GM12878 (cell line): ENCODE data around the gene DNAJC6. TPM values are rescaled to one million over a fixed set of nuclear protein-coding genes. Genes with fewer than 3 reads are reported as not detected.

ENCODE experiments used
- ATAC-seq: fragments of 200-7000 bp; cut with Tn5 transposase; 3 replicates; pipeline ENCODE4 v1.9.1; 2020; ENCODE audit warnings: mild to moderate bottlenecking, moderate library complexity
- BruUV-seq: library from RNA; stranded (reverse); fragments of 400-500 nt; replicated peaks from 2 replicates; lab custom pipeline; 2021; lab: Mats Ljungman, UMichigan
- CTCF ChIA-PET: fragments of 300-600 bp; sonication (Branson Sonifier 250); formaldehyde crosslinking; extraction: SDS; loops from one replicate; lab custom pipeline; 2021; ENCODE audit warnings: inconsistent platforms; lab: Yijun Ruan, JAX
- POLR2A ChIA-PET: fragments of 350-600 bp; formaldehyde crosslinking; extraction: SDS; loops from one replicate; lab custom pipeline; 2021; ENCODE audit warnings: inconsistent platforms; lab: Charles Lee
- RAD21 ChIA-PET: fragments of 300-600 bp; sonication (Branson Sonifier 250); formaldehyde crosslinking; loops from one replicate; lab custom pipeline; 2023; ENCODE audit warnings: antibody characterized with exemption; ENCODE audit not compliant: unreplicated experiment; lab: Charles Lee
- SMC1A ChIA-PET: fragments of 300-600 bp; sonication (Branson Sonifier 250); formaldehyde crosslinking; loops from one replicate; lab custom pipeline; 2023; ENCODE audit not compliant: unreplicated experiment, uncharacterized antibody; lab: Charles Lee
- DNase-seq: peaks from one replicate; pipeline ENCODE4 v3.0.0-alpha.2; 2011; ENCODE audit warnings: low read depth, low spot score
- FAIRE-seq: peaks from 3 replicates; lab custom pipeline; 2011; peaks lifted over from hg19 to GRCh38; lab: Jason Lieb, UNC
- H2AFZ ChIP-seq: 2 replicates; pipeline ENCODE4 v1.6.0; 2011; ENCODE audit warnings: low read depth, low read length, control low read depth; ENCODE audit not compliant: control insufficient read depth
- H3K27ac ChIP-seq: 2 replicates; pipeline ENCODE4 v1.5.1; 2011; ENCODE audit warnings: control low read depth; ENCODE audit not compliant: control insufficient read depth, insufficient read depth
- H3K27me3 ChIP-seq, 2 experiments: replicated peaks in 1 of 2; 2 replicates each; pipeline versions ENCODE4 v1.6.0 to v1.6.1; 2011; ENCODE audit warnings: low read length in 1 of 2; ENCODE audit not compliant: control insufficient read depth in 2 of 2, insufficient read depth in 2 of 2
- H3K36me3 ChIP-seq, 2 experiments: 2 replicates each; pipeline ENCODE4 v1.5.1; 2011; ENCODE audit warnings: low read length in 1 of 2; ENCODE audit not compliant: control insufficient read depth in 2 of 2, insufficient read depth in 2 of 2
- H3K4me1 ChIP-seq: 2 replicates; pipeline ENCODE4 v1.6.1; 2011; ENCODE audit warnings: mild to moderate bottlenecking, low read length, moderate library complexity, mixed read lengths; ENCODE audit not compliant: control insufficient read depth, insufficient read depth
- H3K4me2 ChIP-seq: 2 replicates; pipeline ENCODE4 v1.6.0; 2011; ENCODE audit warnings: control low read depth; ENCODE audit not compliant: control insufficient read depth, insufficient read depth
- H3K4me3 ChIP-seq: fragments of 200-600 bp; sonication (generic); 2 replicates; pipeline ENCODE4 v1.5.1; 2016
- H3K79me2 ChIP-seq: 2 replicates; pipeline ENCODE4 v1.6.0; 2011; ENCODE audit warnings: low read length; ENCODE audit not compliant: control insufficient read depth, insufficient read depth
- H3K9ac ChIP-seq: 2 replicates; pipeline ENCODE4 v1.8.0; 2011; ENCODE audit warnings: low read length, control low read depth, mixed read lengths; ENCODE audit not compliant: control insufficient read depth, insufficient read depth
- H3K9me3 ChIP-seq: replicated peaks from 3 replicates; pipeline ENCODE4 v1.5.1; 2011; ENCODE audit warnings: mild to moderate bottlenecking, low read length; ENCODE audit not compliant: control insufficient read depth, insufficient read depth
- H4K20me1 ChIP-seq: 2 replicates; pipeline ENCODE4 v1.6.0; 2011; ENCODE audit not compliant: control insufficient read depth, insufficient read depth
- BRCA1 ChIP-seq: IDR thresholded peaks from 2 replicates; pipeline ENCODE4 v1.6.1; 2011; ENCODE audit warnings: low read depth, low read length, improper control_type of control experiment
- CUX1 ChIP-seq: IDR thresholded peaks from 2 replicates; pipeline ENCODE4 v1.6.1; 2012; ENCODE audit warnings: improper control_type of control experiment, low read depth, low read length; ENCODE audit not compliant: insufficient replicate concordance
- EED ChIP-seq: sonication (generic); IDR thresholded peaks from 2 replicates; pipeline ENCODE4 v1.6.1; 2016; ENCODE audit warnings: antibody characterized with exemption, low read depth
- EGR1 ChIP-seq, 2 experiments: IDR thresholded peaks; 1 replicate in 1 of 2; 2 replicates in 1 of 2; pipeline ENCODE4 v1.6.1; 2011 to 2012; ENCODE audit warnings: low read depth in 2 of 2, low read length in 2 of 2, borderline replicate concordance in 1 of 2, mild to moderate bottlenecking in 1 of 2, moderate library complexity in 1 of 2
- ETV6 ChIP-seq, 2 experiments: fragments of 450-650 bp in 1 of 2; IDR thresholded peaks in 1 of 2; conservative IDR thresholded peaks in 1 of 2; 2 replicates each; pipeline ENCODE4 v1.6.1; 2014; ENCODE audit warnings: antibody characterized with exemption in 1 of 2, borderline replicate concordance in 1 of 2, low read depth in 1 of 2, mild to moderate bottlenecking in 1 of 2, moderate library complexity in 1 of 2
- IRF3 ChIP-seq: fragments of 450-650 bp; IDR thresholded peaks from 2 replicates; pipeline ENCODE4 v1.6.1; 2014; ENCODE audit warnings: mild to moderate bottlenecking
- JUNB ChIP-seq: IDR thresholded peaks from 2 replicates; pipeline ENCODE4 v1.6.1; 2016; ENCODE audit warnings: antibody characterized with exemption, mild to moderate bottlenecking
- SMAD5 ChIP-seq: IDR thresholded peaks from 2 replicates; pipeline ENCODE4 v1.6.1; 2016; ENCODE audit warnings: antibody characterized with exemption, low read depth
- ZBTB33 ChIP-seq: fragments of 450-650 bp; IDR thresholded peaks from 2 replicates; pipeline ENCODE4 v1.6.1; 2017; ENCODE audit warnings: mild to moderate bottlenecking
- ZNF24 ChIP-seq: fragments of 450-650 bp; IDR thresholded peaks from 2 replicates; pipeline ENCODE4 v1.6.1; 2017; ENCODE audit warnings: antibody characterized with exemption, mild to moderate bottlenecking
- ZSCAN29 ChIP-seq: fragments of 450-650 bp; IDR thresholded peaks from 2 replicates; pipeline ENCODE4 v1.6.1; 2017; ENCODE audit warnings: mild to moderate bottlenecking, moderate library complexity
- WGBS: methylation state at CpG from one replicate; pipeline ENCODE4 v1.1.6; 2016; ENCODE audit warnings: low lambda C conversion rate; ENCODE audit not compliant: insufficient replicate concordance, insufficient coverage; ENCODE audit errors: missing lambda C conversion rate; 5-methylcytosine and 5-hydroxymethylcytosine counted together
- in situ Hi-C: fragments of 300-500 bp; cut with MboI; formaldehyde crosslinking; loops from 9 replicates; pipeline ENCODE4 v1.14.3; 2018; ENCODE audit warnings: mixed read lengths
- intact Hi-C: fragments of 100-400 bp; cut with micrococcal nuclease; formaldehyde crosslinking; loops from one replicate; pipeline ENCODE4 v1.14.2; 2022; ENCODE audit not compliant: unreplicated experiment
- polyA plus RNA-seq, 11 experiments: library from polyadenylated mRNA; depleted of rRNA in 4 of 11; unstranded in 6 of 11; stranded (reverse) in 5 of 11; fragments of >200 nt; fragmentation: Nextera tagmentation in 4 of 11; fragmentation: Illumina TruSeq in 1 of 11; extraction: Ambion mirVana in 4 of 11; extraction: Trizol in 1 of 11; gene quantifications; 1 replicate in 1 of 11; 2 replicates in 10 of 11; pipeline versions ENCODE4 v1.2.1 to v1.2.3, GENCODE V29; 2011 to 2016; ENCODE audit warnings: inconsistent platforms in 2 of 11, missing spikeins in 2 of 11, low read depth in 1 of 11
- total RNA-seq, 4 experiments: library from RNA; depleted of rRNA in 3 of 4; stranded (reverse); fragments of >200 nt in 3 of 4; fragmentation: Illumina TruSeq in 1 of 4; extraction: Trizol in 1 of 4; gene quantifications; 2 replicates each; pipeline versions ENCODE4 v1.2.1 to v1.2.3, GENCODE V29; 2013 to 2021

Gene DNAJC6
- total and polyA plus RNA-seq, 10 of the 15 experiments (the other 5 are each of a cell fraction or from before 2014, with no cell fraction given): 0.08 to 4.3 (median 2.7) TPM

- no peak for FAIRE-seq
- POLR2A ChIA-PET: no interaction called here
- SMC1A ChIA-PET: interaction anchor here (1.2 to 1.5 kb wide), 2 partner anchors 11 to 26 kb away, joined by 3 to 5 read pairs; no protein-coding TSS in a partner anchor
- peak; percentile 95 for ATAC-seq
- in situ Hi-C loops: no loop called here
- Histone ChIP-seq H3K9ac (no peak overlapping the region), H3K27me3 (no peaks in the 10 kb centered on the region), H3K9me3 (no peaks in the 10 kb centered on the region), H4K20me1 (no peaks in the 10 kb centered on the region), H3K4me2 (no peak overlapping the region), H3K36me3 (no peaks in the 10 kb centered on the region), H3K27ac (no peak overlapping the region), H3K4me3 (no peak overlapping the region), H3K4me1 (no peaks in the 10 kb centered on the region), H3K79me2 (no peaks in the 10 kb centered on the region), H2AFZ (no peak overlapping the region)
- WGBS: 0% methylated on average over 2 of the region's 2 CpGs
- TF ChIP-seq EED: 0 out of 2 replicates have a peak, but pooled peaks have one; percentile 21
- no peak for TF ChIP-seq ZSCAN29
- TF ChIP-seq IRF3: no peak
- peak; percentile 68 for TF ChIP-seq JUNB
- no peak for TF ChIP-seq SMAD5
- TF ChIP-seq BRCA1: no peak
- no peak for TF ChIP-seq ZBTB33
- 0 out of 4 replicates have a peak, but pooled peaks of 1 of the 2 experiments have one; percentile 25 for TF ChIP-seq ETV6 (conservative IDR thresholded peaks at IDR 0.05 in 1 of 2, IDR thresholded peaks at IDR 0.05 in 1 of 2; ENCODE audit: borderline replicate concordance in 1 of 2, low read depth in 1 of 2)
- TF ChIP-seq CUX1: no peak
- TF ChIP-seq ZNF24: no peak
- no peak for TF ChIP-seq EGR1 (IDR thresholded peaks at IDR 0.05; ENCODE audit: borderline replicate concordance in 1 of 2, low read depth in 2 of 2, low read length in 2 of 2)
- BruUV-seq: no TSS peak
- intact Hi-C loops: no loop called here
- peak; percentile 3 for DNase-seq
- RAD21 ChIA-PET: interaction anchor here (1.2 kb wide), 1 partner anchor 27 kb away, joined by 3 read pairs; the partner anchor contains the start of genes LEPR and LEPROT
- CTCF ChIA-PET: no interaction called here
Observed at GRCh38 chr1:65393347-65393746, 84.0 kb downstream of the DNAJC6 start.
